Measurements from ENCODE around the gene DMD. TPM values are rescaled to one million over a fixed set of nuclear protein-coding genes. Genes with fewer than 3 reads are reported as not detected.

The DMD gene
- total RNA-seq, 1 donor from 2014 or later = 23.9 TPM

DNA sequence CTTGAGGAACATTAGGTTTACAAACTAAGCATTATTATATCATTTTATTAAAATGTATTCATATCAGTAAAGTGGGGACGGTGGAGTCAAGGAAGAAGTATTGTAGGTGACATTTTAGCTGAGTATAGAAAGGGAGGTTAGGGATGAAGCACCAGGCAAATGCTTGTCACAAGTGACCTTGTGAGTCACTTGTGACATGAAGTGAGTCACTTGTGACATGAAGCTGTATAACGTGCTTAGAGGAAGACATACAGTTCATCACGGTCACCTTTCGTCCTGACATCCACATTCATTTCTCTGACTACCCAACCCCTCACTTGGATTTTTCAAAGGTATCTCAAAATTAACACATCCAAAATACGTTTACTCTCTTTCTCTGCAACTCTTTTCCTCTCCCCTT lies 1034.8 kb downstream of the DMD start:
- H3K27ac Mint-ChIP-seq = no peak overlapping the region
- peaks cover 34% of the 10 kb centered on the region for H3K9me3 Mint-ChIP-seq (ENCODE audit: low read depth)
- TF ChIP-seq, protein P1, sequence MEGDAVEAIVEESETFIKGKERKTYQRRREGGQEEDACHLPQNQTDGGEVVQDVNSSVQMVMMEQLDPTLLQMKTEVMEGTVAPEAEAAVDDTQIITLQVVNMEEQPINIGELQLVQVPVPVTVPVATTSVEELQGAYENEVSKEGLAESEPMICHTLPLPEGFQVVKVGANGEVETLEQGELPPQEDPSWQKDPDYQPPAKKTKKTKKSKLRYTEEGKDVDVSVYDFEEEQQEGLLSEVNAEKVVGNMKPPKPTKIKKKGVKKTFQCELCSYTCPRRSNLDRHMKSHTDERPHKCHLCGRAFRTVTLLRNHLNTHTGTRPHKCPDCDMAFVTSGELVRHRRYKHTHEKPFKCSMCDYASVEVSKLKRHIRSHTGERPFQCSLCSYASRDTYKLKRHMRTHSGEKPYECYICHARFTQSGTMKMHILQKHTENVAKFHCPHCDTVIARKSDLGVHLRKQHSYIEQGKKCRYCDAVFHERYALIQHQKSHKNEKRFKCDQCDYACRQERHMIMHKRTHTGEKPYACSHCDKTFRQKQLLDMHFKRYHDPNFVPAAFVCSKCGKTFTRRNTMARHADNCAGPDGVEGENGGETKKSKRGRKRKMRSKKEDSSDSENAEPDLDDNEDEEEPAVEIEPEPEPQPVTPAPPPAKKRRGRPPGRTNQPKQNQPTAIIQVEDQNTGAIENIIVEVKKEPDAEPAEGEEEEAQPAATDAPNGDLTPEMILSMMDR (IDR thresholded peaks at IDR 0.05; ENCODE audit: unreplicated experiment) = no peak
- DNase-seq (ENCODE audit: low spot score, unreplicated experiment) = no peak
- no peaks in the 10 kb centered on the region for H3K27me3 Mint-ChIP-seq
- H3K36me3 Mint-ChIP-seq (ENCODE audit: insufficient read depth) = no peaks in the 10 kb centered on the region
- no peak overlapping the region for H3K4me3 Mint-ChIP-seq (ENCODE audit: low read depth)
- H3K4me1 Mint-ChIP-seq (ENCODE audit: low read depth) = no peaks in the 10 kb centered on the region

DNA sequence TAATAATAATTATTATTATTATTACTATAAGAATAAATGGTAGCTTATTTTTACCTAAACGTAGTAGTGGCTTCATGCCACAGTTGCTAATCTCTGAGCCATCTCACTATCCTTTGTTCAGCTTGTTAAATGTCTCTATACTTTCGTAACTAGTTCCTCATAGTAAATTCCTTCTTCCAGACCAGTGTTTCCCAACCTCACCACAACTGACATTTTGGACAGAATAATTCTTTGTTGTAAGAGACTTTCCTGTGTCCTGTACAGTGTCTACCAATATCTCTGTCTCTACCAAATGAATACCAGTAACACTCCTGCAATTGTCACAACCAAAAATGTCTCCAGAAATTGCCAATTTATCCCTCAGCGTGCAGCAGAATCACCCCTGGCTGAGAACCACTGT lies 1040.9 kb downstream of the DMD start:
- Mint-ChIP-seq H3K36me3 (ENCODE audit: insufficient read depth) (no peaks in the 10 kb centered on the region), H3K9me3 (ENCODE audit: low read depth) (peaks cover 27% of the 10 kb centered on the region), H3K27ac (no peak overlapping the region), H3K27me3 (no peaks in the 10 kb centered on the region), H3K4me1 (ENCODE audit: low read depth) (no peaks in the 10 kb centered on the region), H3K4me3 (ENCODE audit: low read depth) (no peak overlapping the region)
- no peak for DNase-seq (ENCODE audit: low spot score, unreplicated experiment)
- TF ChIP-seq, protein P1 (IDR thresholded peaks at IDR 0.05; ENCODE audit: unreplicated experiment) = no peak

DNA sequence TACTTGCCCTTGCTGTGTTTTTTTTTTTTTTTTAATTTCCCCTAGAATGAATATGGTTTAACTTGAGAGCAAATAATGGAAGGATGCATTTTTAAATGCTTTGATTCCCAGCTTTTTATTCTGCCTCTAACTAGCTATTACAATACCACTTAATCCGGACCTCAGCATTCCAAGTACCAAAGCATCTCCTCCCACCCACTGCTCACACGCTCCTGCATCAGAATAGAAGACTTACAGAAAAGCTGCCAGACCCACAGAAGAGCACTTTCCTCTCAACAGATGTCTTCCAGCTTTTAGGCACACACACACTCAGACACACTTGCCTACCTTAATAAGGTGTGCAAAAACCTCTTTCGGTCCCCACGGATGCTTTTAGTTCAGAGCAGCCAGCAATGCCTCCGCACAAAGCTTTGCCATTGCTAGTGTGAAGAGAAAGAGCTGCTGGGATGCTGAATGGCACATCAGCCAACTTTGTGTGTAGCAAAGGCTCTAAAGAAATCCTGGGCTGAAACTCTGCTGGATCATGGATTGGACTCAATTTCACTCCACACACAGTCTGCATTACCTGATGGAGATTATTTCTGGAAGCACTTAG lies 1056.2 kb downstream of the DMD start:
- no peak for DNase-seq (ENCODE audit: low spot score, unreplicated experiment)
- TF ChIP-seq, protein P1 (IDR thresholded peaks at IDR 0.05; ENCODE audit: unreplicated experiment) = no peak
- no peaks in the 10 kb centered on the region for H3K4me1 Mint-ChIP-seq (ENCODE audit: low read depth)
- H3K4me3 Mint-ChIP-seq (ENCODE audit: low read depth) = no peak overlapping the region
- no peaks in the 10 kb centered on the region for H3K27me3 Mint-ChIP-seq
- no peaks in the 10 kb centered on the region for H3K36me3 Mint-ChIP-seq (ENCODE audit: insufficient read depth)
- H3K27ac Mint-ChIP-seq = no peak overlapping the region
- H3K9me3 Mint-ChIP-seq (ENCODE audit: low read depth) = peaks cover 11% of the 10 kb centered on the region

DNA sequence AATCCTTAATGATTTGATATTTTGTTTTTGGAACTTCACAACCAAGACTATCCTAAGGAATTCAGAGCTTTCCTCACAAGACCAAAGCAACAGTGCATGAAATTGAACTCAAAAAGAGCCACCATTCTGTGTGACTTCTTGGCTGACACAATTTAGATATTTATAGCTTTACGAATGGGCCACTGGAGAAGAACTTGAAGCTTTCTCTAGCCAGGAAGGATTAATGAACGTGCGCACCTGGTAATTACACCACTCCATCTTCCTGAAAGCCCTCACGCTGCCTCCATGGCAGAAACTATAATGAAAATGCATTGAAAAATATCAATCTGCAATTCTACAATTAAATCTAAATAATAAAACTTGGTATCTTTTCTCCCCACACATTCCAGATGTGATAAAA lies 1057.8 kb downstream of the DMD start:
- Mint-ChIP-seq H3K36me3 (ENCODE audit: insufficient read depth) (no peaks in the 10 kb centered on the region), H3K4me1 (ENCODE audit: low read depth) (no peaks in the 10 kb centered on the region), H3K27ac (no peak overlapping the region), H3K9me3 (ENCODE audit: low read depth) (peaks cover 5% of the 10 kb centered on the region), H3K27me3 (no peaks in the 10 kb centered on the region), H3K4me3 (ENCODE audit: low read depth) (no peak overlapping the region)
- no peak for DNase-seq (ENCODE audit: low spot score, unreplicated experiment)
- TF ChIP-seq, protein P1 (IDR thresholded peaks at IDR 0.05; ENCODE audit: unreplicated experiment) = no peak

DNA sequence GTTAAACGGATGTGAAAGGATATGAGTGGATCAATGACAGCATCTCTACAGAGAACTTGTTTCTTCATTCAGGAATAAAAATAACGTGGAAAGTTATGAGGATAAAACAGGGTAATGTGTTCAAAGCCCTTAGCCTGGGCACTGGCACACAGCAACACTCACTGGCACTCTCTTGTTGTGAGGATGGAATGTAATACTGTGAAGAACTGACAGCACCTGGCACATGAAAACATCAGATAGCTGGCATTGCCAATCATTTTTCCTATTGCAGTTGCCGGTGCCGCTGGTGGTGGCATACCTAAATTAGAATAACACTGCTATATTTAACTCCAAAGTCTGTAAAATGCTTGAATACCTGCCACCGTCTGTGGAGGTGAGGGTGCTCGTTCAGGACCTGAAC lies 1061.2 kb downstream of the DMD start:
- Mint-ChIP-seq H3K9me3 (ENCODE audit: low read depth) (peaks cover 10% of the 10 kb centered on the region), H3K36me3 (ENCODE audit: insufficient read depth) (no peaks in the 10 kb centered on the region), H3K4me3 (ENCODE audit: low read depth) (no peak overlapping the region), H3K27ac (no peak overlapping the region), H3K27me3 (no peaks in the 10 kb centered on the region), H3K4me1 (ENCODE audit: low read depth) (no peaks in the 10 kb centered on the region)
- no peak for DNase-seq (ENCODE audit: low spot score, unreplicated experiment)
- TF ChIP-seq, protein P1 (IDR thresholded peaks at IDR 0.05; ENCODE audit: unreplicated experiment) = no peak
